ENCODE measurements around the gene CACNA1C.

DNA sequence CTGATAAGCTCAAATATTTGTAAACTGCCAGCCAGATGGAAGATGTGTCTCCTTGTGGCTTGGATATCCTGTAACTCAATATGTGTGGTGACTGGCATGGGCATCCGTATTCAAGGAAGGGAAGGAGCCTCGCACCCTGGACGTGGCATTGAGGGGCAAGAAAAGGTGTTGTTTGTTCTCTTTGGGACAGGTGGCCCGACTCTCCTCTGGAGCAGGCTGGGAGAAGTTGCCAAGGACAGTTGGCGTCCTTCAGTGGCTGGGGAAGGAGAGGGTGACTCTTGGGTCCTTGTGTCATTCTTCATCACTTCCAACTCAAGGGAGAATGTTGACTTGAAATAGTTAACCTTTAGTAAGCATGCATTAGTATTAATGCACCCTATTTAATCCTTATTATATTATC lies 39.6 kb downstream of the CACNA1C start:
- TF ChIP-seq CTCF (IDR thresholded peaks at IDR 0.05; ENCODE audit: borderline replicate concordance, extremely low read depth, low read length, poor library complexity, severe bottlenecking) (no peak), EZH2 (IDR thresholded peaks at IDR 0.05; ENCODE audit: borderline replicate concordance, low read depth, low read length, severe bottlenecking) (no peak)

Data from DND-41 (cell line).